Activated T-helper 17 cell treated with anti-CD3 and anti-CD28 coated beads, Interleukin-2, amount 50 U/mL, for 72 hours (primary cell): Measurements from ENCODE around the gene GGT6. TPM values are rescaled to one million over a fixed set of nuclear protein-coding genes. Genes with fewer than 3 reads are reported as not detected.

ENCODE experiments used
- ATAC-seq: fragments of 150-1000 bp; cut with Tn5 transposase; replicated peaks from 2 replicates; pipeline ENCODE4 v1.10.0; 2021; ENCODE audit warnings: mild to moderate bottlenecking, moderate library complexity
- H3K27ac Mint-ChIP-seq: one replicate; pipeline ENCODE4 v1.8.0; 2022; ENCODE audit warnings: mixed read lengths
- H3K27me3 Mint-ChIP-seq: one replicate; pipeline ENCODE4 v1.8.0; 2022; ENCODE audit warnings: mixed read lengths
- H3K36me3 Mint-ChIP-seq: one replicate; pipeline ENCODE4 v1.8.0; 2022; ENCODE audit warnings: low read depth, mild to moderate bottlenecking, mixed read lengths
- H3K4me1 Mint-ChIP-seq: one replicate; pipeline ENCODE4 v1.8.0; 2022; ENCODE audit warnings: mixed read lengths
- H3K4me3 Mint-ChIP-seq: one replicate; pipeline ENCODE4 v1.8.0; 2022; ENCODE audit warnings: mild to moderate bottlenecking, mixed read lengths
- H3K9me3 Mint-ChIP-seq: one replicate; pipeline ENCODE4 v1.8.0; 2022; ENCODE audit warnings: mixed read lengths
- total RNA-seq, 2 donors: library from RNA; stranded (reverse); gene quantifications; one replicate each; pipeline ENCODE4 v1.2.3, GENCODE V29; 2022

GGT6 gene
- total RNA-seq, 2 donors from 2014 or later = not detected

- Mint-ChIP-seq H3K9me3 (no peaks in the 10 kb centered on the region), H3K4me1 (no peaks in the 10 kb centered on the region), H3K4me3 (no peak overlapping the region), H3K27me3 (no peaks in the 10 kb centered on the region), H3K36me3 (peaks cover 74% of the 10 kb centered on the region), H3K27ac (no peak overlapping the region)
- ATAC-seq = no peak
Observed at GRCh38 chr17:4545217-4545951, 15.0 kb downstream of the GGT6 start.

- Mint-ChIP-seq H3K36me3 (peaks cover 74% of the 10 kb centered on the region), H3K4me3 (no peak overlapping the region), H3K27me3 (no peaks in the 10 kb centered on the region), H3K9me3 (no peaks in the 10 kb centered on the region), H3K27ac (no peak overlapping the region), H3K4me1 (no peaks in the 10 kb centered on the region)
- ATAC-seq = no peak
Observed at GRCh38 chr17:4544951-4545216, 15.5 kb downstream of the GGT6 start.

GRCh38 chr17:4544135-4544950 is 16.0 kb downstream of the GGT6 start:
- Mint-ChIP-seq H3K27ac (no peak overlapping the region), H3K4me3 (no peak overlapping the region), H3K36me3 (peaks cover 74% of the 10 kb centered on the region), H3K27me3 (no peaks in the 10 kb centered on the region), H3K9me3 (no peaks in the 10 kb centered on the region), H3K4me1 (no peaks in the 10 kb centered on the region)
- no peak for ATAC-seq

GRCh38 chr17:4543557-4544026 is 16.8 kb downstream of the GGT6 start:
- Mint-ChIP-seq H3K9me3 (no peaks in the 10 kb centered on the region), H3K27ac (no peak overlapping the region), H3K27me3 (no peaks in the 10 kb centered on the region), H3K4me3 (no peak overlapping the region), H3K36me3 (peaks cover 71% of the 10 kb centered on the region), H3K4me1 (no peaks in the 10 kb centered on the region)
- ATAC-seq = no peak

- no peaks in the 10 kb centered on the region for H3K4me1 Mint-ChIP-seq
- peaks cover 71% of the 10 kb centered on the region for H3K36me3 Mint-ChIP-seq
- no peak for ATAC-seq
- no peak overlapping the region for H3K27ac Mint-ChIP-seq
- no peaks in the 10 kb centered on the region for H3K27me3 Mint-ChIP-seq
- H3K9me3 Mint-ChIP-seq = no peaks in the 10 kb centered on the region
- no peak overlapping the region for H3K4me3 Mint-ChIP-seq
Observed at GRCh38 chr17:4542726-4543191, 17.6 kb downstream of the GGT6 start.

- Mint-ChIP-seq H3K36me3 (peaks cover 68% of the 10 kb centered on the region), H3K27me3 (no peaks in the 10 kb centered on the region), H3K4me1 (no peaks in the 10 kb centered on the region), H3K27ac (no peak overlapping the region), H3K9me3 (no peaks in the 10 kb centered on the region), H3K4me3 (no peak overlapping the region)
- no peak for ATAC-seq
Observed at GRCh38 chr17:4542003-4542725, 18.2 kb downstream of the GGT6 start.

- Mint-ChIP-seq H3K4me1 (no peaks in the 10 kb centered on the region), H3K27me3 (no peaks in the 10 kb centered on the region), H3K4me3 (no peak overlapping the region), H3K36me3 (peaks cover 61% of the 10 kb centered on the region), H3K9me3 (no peaks in the 10 kb centered on the region), H3K27ac (no peak overlapping the region)
- no peak for ATAC-seq
Observed at GRCh38 chr17:4541328-4542002, 18.9 kb downstream of the GGT6 start.

- Mint-ChIP-seq H3K36me3 (peaks cover 55% of the 10 kb centered on the region), H3K27me3 (no peaks in the 10 kb centered on the region), H3K9me3 (no peaks in the 10 kb centered on the region), H3K4me1 (no peaks in the 10 kb centered on the region), H3K27ac (no peak overlapping the region), H3K4me3 (no peak overlapping the region)
- no peak for ATAC-seq
Observed at GRCh38 chr17:4540687-4541327, 19.6 kb downstream of the GGT6 start.

- no peak for ATAC-seq
- Mint-ChIP-seq H3K36me3 (peaks cover 53% of the 10 kb centered on the region), H3K4me1 (no peaks in the 10 kb centered on the region), H3K4me3 (no peak overlapping the region), H3K27ac (no peak overlapping the region), H3K27me3 (no peaks in the 10 kb centered on the region), H3K9me3 (no peaks in the 10 kb centered on the region)
Observed at GRCh38 chr17:4540224-4540651, 20.1 kb downstream of the GGT6 start.

GRCh38 chr17:4539576-4540223 is 20.7 kb downstream of the GGT6 start:
- H3K9me3 Mint-ChIP-seq = no peaks in the 10 kb centered on the region
- no peak overlapping the region for H3K4me3 Mint-ChIP-seq
- ATAC-seq = no peak
- peaks cover 49% of the 10 kb centered on the region for H3K36me3 Mint-ChIP-seq
- H3K27me3 Mint-ChIP-seq = no peaks in the 10 kb centered on the region
- no peak overlapping the region for H3K27ac Mint-ChIP-seq
- H3K4me1 Mint-ChIP-seq = no peaks in the 10 kb centered on the region

- Mint-ChIP-seq H3K27me3 (no peaks in the 10 kb centered on the region), H3K27ac (no peak overlapping the region), H3K36me3 (peaks cover 47% of the 10 kb centered on the region), H3K9me3 (no peaks in the 10 kb centered on the region), H3K4me1 (no peaks in the 10 kb centered on the region), H3K4me3 (no peak overlapping the region)
- ATAC-seq = no peak
Observed at GRCh38 chr17:4539025-4539424, 21.4 kb downstream of the GGT6 start.

- Mint-ChIP-seq H3K36me3 (peaks cover 41% of the 10 kb centered on the region), H3K27me3 (no peaks in the 10 kb centered on the region), H3K27ac (no peak overlapping the region), H3K4me1 (no peaks in the 10 kb centered on the region), H3K4me3 (no peak overlapping the region), H3K9me3 (no peaks in the 10 kb centered on the region)
- no peak for ATAC-seq
Observed at GRCh38 chr17:4538236-4539002, 22.0 kb downstream of the GGT6 start.
